HEK293 (cell line): Measurements from ENCODE around the gene FGF16.

Experiments used
- HOXD13 ChIP-seq: sonication (generic); formaldehyde crosslinking; IDR thresholded peaks from 2 replicates; pipeline ENCODE4 v1.8.0; 2022; ENCODE audit warnings: missing genetic modification reagents, borderline replicate concordance
- RBAK ChIP-seq: fragments of 450-650 bp; formaldehyde crosslinking; IDR thresholded peaks from 2 replicates; pipeline ENCODE4 v1.5.1; 2016; ENCODE audit warnings: missing biosample characterization, missing genetic modification characterization
- ZBTB21 ChIP-seq: fragments of 450-650 bp; formaldehyde crosslinking; IDR thresholded peaks from 2 replicates; pipeline ENCODE4 v1.5.1; 2017; ENCODE audit warnings: missing biosample characterization, missing genetic modification characterization
- ZFP37 ChIP-seq: fragments of 450-650 bp; formaldehyde crosslinking; IDR thresholded peaks from 2 replicates; pipeline ENCODE4 v1.5.1; 2016; ENCODE audit warnings: missing biosample characterization, missing genetic modification characterization
- ZNF121 ChIP-seq: fragments of 450-650 bp; formaldehyde crosslinking; IDR thresholded peaks from 2 replicates; pipeline ENCODE4 v1.5.1; 2016; ENCODE audit warnings: missing biosample characterization, missing genetic modification characterization
- ZNF354C ChIP-seq: fragments of 450-650 bp; formaldehyde crosslinking; IDR thresholded peaks from 2 replicates; pipeline ENCODE4 v1.5.1; 2016; ENCODE audit warnings: missing biosample characterization, missing genetic modification characterization, low read depth, borderline replicate concordance
- ZNF366 ChIP-seq: fragments of 450-650 bp; formaldehyde crosslinking; conservative IDR thresholded peaks from 2 replicates; pipeline ENCODE4 v1.5.1; 2016; ENCODE audit warnings: missing biosample characterization, missing genetic modification characterization
- ZNF391 ChIP-seq: fragments of 450-650 bp; formaldehyde crosslinking; IDR thresholded peaks from 2 replicates; pipeline ENCODE4 v1.5.1; 2016; ENCODE audit warnings: low read depth, missing biosample characterization, missing genetic modification characterization, borderline replicate concordance
- TF ChIP-seq, protein P1 (sequence below): fragments of 450-650 bp; formaldehyde crosslinking; IDR thresholded peaks from 2 replicates; pipeline ENCODE4 v1.5.1; 2016; ENCODE audit warnings: missing biosample characterization, missing genetic modification characterization
- TF ChIP-seq, protein P2 (sequence below): fragments of 450-650 bp; formaldehyde crosslinking; IDR thresholded peaks from 2 replicates; pipeline ENCODE4 v1.5.1; 2016; ENCODE audit warnings: missing biosample characterization, missing genetic modification characterization, borderline replicate concordance
- TF ChIP-seq, protein P3 (sequence below): fragments of 450-650 bp; formaldehyde crosslinking; IDR thresholded peaks from 2 replicates; pipeline ENCODE4 v1.5.1; 2016; ENCODE audit warnings: missing biosample characterization, missing genetic modification characterization
- TF ChIP-seq, protein P4 (sequence below): fragments of 450-650 bp; formaldehyde crosslinking; IDR thresholded peaks from 2 replicates; pipeline ENCODE4 v1.5.1; 2016; ENCODE audit warnings: missing biosample characterization, missing genetic modification characterization, low read depth

DNA sequence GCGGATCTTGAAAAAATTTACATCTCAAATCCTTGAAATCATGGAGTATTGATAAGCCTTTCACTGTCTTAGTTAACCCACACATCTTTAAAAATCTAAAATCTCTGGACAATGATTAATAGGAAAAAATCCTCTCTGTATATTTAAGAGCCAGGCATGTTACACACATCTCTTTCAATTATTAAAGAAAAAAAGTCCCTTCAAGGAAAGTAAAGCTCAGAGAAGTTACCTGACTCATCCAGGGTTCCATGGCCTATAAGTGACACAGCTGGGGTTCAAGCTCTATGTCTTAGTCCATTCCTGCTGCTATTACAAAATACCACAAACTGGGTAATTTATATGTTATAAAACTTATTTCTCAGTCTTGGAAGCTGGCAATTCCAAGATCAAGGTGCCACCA lies 14.2 kb upstream of the FGF16 start:
- TF ChIP-seq, protein P1, sequence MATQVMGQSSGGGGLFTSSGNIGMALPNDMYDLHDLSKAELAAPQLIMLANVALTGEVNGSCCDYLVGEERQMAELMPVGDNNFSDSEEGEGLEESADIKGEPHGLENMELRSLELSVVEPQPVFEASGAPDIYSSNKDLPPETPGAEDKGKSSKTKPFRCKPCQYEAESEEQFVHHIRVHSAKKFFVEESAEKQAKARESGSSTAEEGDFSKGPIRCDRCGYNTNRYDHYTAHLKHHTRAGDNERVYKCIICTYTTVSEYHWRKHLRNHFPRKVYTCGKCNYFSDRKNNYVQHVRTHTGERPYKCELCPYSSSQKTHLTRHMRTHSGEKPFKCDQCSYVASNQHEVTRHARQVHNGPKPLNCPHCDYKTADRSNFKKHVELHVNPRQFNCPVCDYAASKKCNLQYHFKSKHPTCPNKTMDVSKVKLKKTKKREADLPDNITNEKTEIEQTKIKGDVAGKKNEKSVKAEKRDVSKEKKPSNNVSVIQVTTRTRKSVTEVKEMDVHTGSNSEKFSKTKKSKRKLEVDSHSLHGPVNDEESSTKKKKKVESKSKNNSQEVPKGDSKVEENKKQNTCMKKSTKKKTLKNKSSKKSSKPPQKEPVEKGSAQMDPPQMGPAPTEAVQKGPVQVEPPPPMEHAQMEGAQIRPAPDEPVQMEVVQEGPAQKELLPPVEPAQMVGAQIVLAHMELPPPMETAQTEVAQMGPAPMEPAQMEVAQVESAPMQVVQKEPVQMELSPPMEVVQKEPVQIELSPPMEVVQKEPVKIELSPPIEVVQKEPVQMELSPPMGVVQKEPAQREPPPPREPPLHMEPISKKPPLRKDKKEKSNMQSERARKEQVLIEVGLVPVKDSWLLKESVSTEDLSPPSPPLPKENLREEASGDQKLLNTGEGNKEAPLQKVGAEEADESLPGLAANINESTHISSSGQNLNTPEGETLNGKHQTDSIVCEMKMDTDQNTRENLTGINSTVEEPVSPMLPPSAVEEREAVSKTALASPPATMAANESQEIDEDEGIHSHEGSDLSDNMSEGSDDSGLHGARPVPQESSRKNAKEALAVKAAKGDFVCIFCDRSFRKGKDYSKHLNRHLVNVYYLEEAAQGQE (tag by site-specific recombination): no peak
- TF ChIP-seq, protein P2, sequence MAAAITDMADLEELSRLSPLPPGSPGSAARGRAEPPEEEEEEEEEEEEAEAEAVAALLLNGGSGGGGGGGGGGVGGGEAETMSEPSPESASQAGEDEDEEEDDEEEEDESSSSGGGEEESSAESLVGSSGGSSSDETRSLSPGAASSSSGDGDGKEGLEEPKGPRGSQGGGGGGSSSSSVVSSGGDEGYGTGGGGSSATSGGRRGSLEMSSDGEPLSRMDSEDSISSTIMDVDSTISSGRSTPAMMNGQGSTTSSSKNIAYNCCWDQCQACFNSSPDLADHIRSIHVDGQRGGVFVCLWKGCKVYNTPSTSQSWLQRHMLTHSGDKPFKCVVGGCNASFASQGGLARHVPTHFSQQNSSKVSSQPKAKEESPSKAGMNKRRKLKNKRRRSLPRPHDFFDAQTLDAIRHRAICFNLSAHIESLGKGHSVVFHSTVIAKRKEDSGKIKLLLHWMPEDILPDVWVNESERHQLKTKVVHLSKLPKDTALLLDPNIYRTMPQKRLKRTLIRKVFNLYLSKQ (tag by site-specific recombination): no peak
- TF ChIP-seq ZBTB21 (no peak), RBAK (tag by site-specific recombination) (no peak), ZNF391 (tag by site-specific recombination) (no peak), ZNF366 (tag by site-specific recombination) (no peak), HOXD13 (CRISPR knock-in tag) (no peak), ZFP37 (tag by site-specific recombination) (no peak), ZNF121 (no peak), ZNF354C (tag by site-specific recombination) (no peak)
- TF ChIP-seq, protein P3, sequence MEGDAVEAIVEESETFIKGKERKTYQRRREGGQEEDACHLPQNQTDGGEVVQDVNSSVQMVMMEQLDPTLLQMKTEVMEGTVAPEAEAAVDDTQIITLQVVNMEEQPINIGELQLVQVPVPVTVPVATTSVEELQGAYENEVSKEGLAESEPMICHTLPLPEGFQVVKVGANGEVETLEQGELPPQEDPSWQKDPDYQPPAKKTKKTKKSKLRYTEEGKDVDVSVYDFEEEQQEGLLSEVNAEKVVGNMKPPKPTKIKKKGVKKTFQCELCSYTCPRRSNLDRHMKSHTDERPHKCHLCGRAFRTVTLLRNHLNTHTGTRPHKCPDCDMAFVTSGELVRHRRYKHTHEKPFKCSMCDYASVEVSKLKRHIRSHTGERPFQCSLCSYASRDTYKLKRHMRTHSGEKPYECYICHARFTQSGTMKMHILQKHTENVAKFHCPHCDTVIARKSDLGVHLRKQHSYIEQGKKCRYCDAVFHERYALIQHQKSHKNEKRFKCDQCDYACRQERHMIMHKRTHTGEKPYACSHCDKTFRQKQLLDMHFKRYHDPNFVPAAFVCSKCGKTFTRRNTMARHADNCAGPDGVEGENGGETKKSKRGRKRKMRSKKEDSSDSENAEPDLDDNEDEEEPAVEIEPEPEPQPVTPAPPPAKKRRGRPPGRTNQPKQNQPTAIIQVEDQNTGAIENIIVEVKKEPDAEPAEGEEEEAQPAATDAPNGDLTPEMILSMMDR: no peak
- TF ChIP-seq, protein P4, sequence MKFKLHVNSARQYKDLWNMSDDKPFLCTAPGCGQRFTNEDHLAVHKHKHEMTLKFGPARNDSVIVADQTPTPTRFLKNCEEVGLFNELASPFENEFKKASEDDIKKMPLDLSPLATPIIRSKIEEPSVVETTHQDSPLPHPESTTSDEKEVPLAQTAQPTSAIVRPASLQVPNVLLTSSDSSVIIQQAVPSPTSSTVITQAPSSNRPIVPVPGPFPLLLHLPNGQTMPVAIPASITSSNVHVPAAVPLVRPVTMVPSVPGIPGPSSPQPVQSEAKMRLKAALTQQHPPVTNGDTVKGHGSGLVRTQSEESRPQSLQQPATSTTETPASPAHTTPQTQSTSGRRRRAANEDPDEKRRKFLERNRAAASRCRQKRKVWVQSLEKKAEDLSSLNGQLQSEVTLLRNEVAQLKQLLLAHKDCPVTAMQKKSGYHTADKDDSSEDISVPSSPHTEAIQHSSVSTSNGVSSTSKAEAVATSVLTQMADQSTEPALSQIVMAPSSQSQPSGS (tag by site-specific recombination): no peak
